HL-60 (cell line): Measurements from ENCODE around the gene SLC26A8.
"Not testable (repeated sequence)": the region's sequence is repeated elsewhere in the genome, so short reads cannot be mapped to it uniquely, and the experiment has no call there.

Source experiments
- DNase-seq, 2 experiments: peaks; one replicate each; pipeline ENCODE4 v3.0.0-alpha.2; 2010 to 2020; ENCODE audit warnings: low read depth in 1 of 2, low spot score in 1 of 2
- H3K27ac ChIP-seq: fragments of 250-450 bp; sonication (Bioruptor Pico); replicated peaks from 2 replicates; pipeline ENCODE4 v1.5.1; 2020; ENCODE audit warnings: mild to moderate bottlenecking, moderate library complexity
- H3K27me3 ChIP-seq: fragments of 250-450 bp; sonication (Bioruptor Pico); 2 replicates; pipeline ENCODE4 v1.5.1; 2021; ENCODE audit warnings: mild to moderate bottlenecking, moderate library complexity; ENCODE audit not compliant: insufficient read depth, poor library complexity, severe bottlenecking
- H3K4me3 ChIP-seq: replicated peaks from 2 replicates; pipeline ENCODE4 v1.5.1; 2011; ENCODE audit warnings: mild to moderate bottlenecking, control low read depth, low read length; ENCODE audit not compliant: insufficient read depth
- CTCF ChIP-seq: IDR thresholded peaks from one replicate; pipeline ENCODE4 v1.5.1; 2011; ENCODE audit warnings: low read length, control low read depth, inconsistent platforms; ENCODE audit not compliant: insufficient read depth
- GABPA ChIP-seq: IDR thresholded peaks from 2 replicates; pipeline ENCODE4 v1.6.1; 2012; ENCODE audit warnings: low read depth
- POLR2AphosphoS5 ChIP-seq: IDR thresholded peaks from 2 replicates; pipeline ENCODE4 v1.6.1; 2012; ENCODE audit warnings: low read depth
- REST ChIP-seq: IDR thresholded peaks from 2 replicates; pipeline ENCODE4 v1.6.1; 2012; ENCODE audit warnings: low read depth; ENCODE audit not compliant: insufficient replicate concordance
- SPI1 ChIP-seq: IDR thresholded peaks from 2 replicates; pipeline ENCODE4 v1.6.1; 2012; ENCODE audit warnings: low read depth, mild to moderate bottlenecking, borderline replicate concordance

SLC26A8 gene

GRCh38 chr6:36033935-36034334 lies 9.5 kb upstream of the SLC26A8 start:
- no peak for TF ChIP-seq GABPA
- no peak for TF ChIP-seq SPI1
- no peak for TF ChIP-seq CTCF
- Histone ChIP-seq H3K27me3 (no peaks in the 10 kb centered on the region), H3K4me3 (no peak overlapping the region), H3K27ac (no peak overlapping the region)
- DNase-seq: peak in 1 of 2 experiments; percentile 42

GRCh38 chr6:36033144-36033543 lies 8.7 kb upstream of the SLC26A8 start:
- H3K27ac ChIP-seq, H3K4me3 ChIP-seq, DNase-seq, H3K27me3 ChIP-seq: not testable (repeated sequence)

- peak overlapping the region; percentile 12 for H3K4me3 ChIP-seq
- peak; percentile 54; the same call in 1 of the 2 replicates for TF ChIP-seq POLR2AphosphoS5
- peak; percentile 63; the same call in 1 of the 2 replicates for TF ChIP-seq SPI1
- no peak for TF ChIP-seq CTCF
- DNase-seq: peak in 1 of 2 experiments; percentile 73
- no peaks in the 10 kb centered on the region for H3K27me3 ChIP-seq
- H3K27ac ChIP-seq: peak overlapping the region; percentile 19
Measured at GRCh38 chr6:36032261-36032660, 7.8 kb upstream of the SLC26A8 start.

- no peaks in the 10 kb centered on the region for H3K27me3 ChIP-seq
- peak overlapping the region; percentile 94 for H3K27ac ChIP-seq
- peak; percentile 49 to 69 for DNase-seq
- H3K4me3 ChIP-seq: peak overlapping the region; percentile 95
- TF ChIP-seq SPI1: no peak
- TF ChIP-seq POLR2AphosphoS5: no peak
- TF ChIP-seq CTCF: no peak
- no peak for TF ChIP-seq GABPA
- TF ChIP-seq REST: no peak
Measured at GRCh38 chr6:36029464-36029863, 5.0 kb upstream of the SLC26A8 start.

GRCh38 chr6:36028877-36029324 lies 4.5 kb upstream of the SLC26A8 start:
- TF ChIP-seq SPI1: no peak
- TF ChIP-seq REST: no peak
- TF ChIP-seq POLR2AphosphoS5: 0 out of 2 replicates have a peak, but pooled peaks have one; percentile 27
- peak overlapping the region; percentile 94 for H3K27ac ChIP-seq
- H3K4me3 ChIP-seq: peak overlapping the region; percentile 95
- no peaks in the 10 kb centered on the region for H3K27me3 ChIP-seq
- DNase-seq: peak in 1 of 2 experiments; percentile 78
